Liver (tissue), 9 donors: ENCODE measurements around the gene POLE2. TPM values are rescaled to one million over a fixed set of nuclear protein-coding genes. Genes with fewer than 3 reads are reported as not detected.

ENCODE experiments used
- DNase-seq: peaks from one replicate; pipeline ENCODE4 v3.0.0-alpha.2; 2017; ENCODE audit warnings: low spot score
- H3K27ac ChIP-seq, 2 donors: one replicate each; pipeline ENCODE4 v1.7.0; 2013; ENCODE audit warnings: inconsistent platforms in 2 of 2, low read length in 2 of 2, control low read depth in 1 of 2, low read depth in 1 of 2, mild to moderate bottlenecking in 1 of 2
- H3K27me3 ChIP-seq, 4 donors: one replicate each; pipeline versions ENCODE4 v1.6.1 to v1.7.0; 2013; ENCODE audit warnings: low read length in 3 of 4, inconsistent platforms in 1 of 4, mild to moderate bottlenecking in 1 of 4, moderate library complexity in 1 of 4; ENCODE audit not compliant: control insufficient read depth in 4 of 4, insufficient read depth in 4 of 4
- H3K36me3 ChIP-seq, 4 donors: one replicate each; pipeline versions ENCODE4 v1.6.1 to v1.7.0; 2013; ENCODE audit warnings: low read length in 3 of 4, mild to moderate bottlenecking in 3 of 4, low read depth in 1 of 4, moderate library complexity in 1 of 4; ENCODE audit not compliant: control insufficient read depth in 4 of 4, insufficient read depth in 3 of 4
- H3K4me1 ChIP-seq, 4 donors: one replicate each; pipeline versions ENCODE4 v1.6.1 to v1.7.0; 2013; ENCODE audit warnings: low read length in 3 of 4, mild to moderate bottlenecking in 3 of 4, moderate library complexity in 1 of 4; ENCODE audit not compliant: control insufficient read depth in 4 of 4, insufficient read depth in 4 of 4
- H3K4me3 ChIP-seq, 3 donors: one replicate each; pipeline versions ENCODE4 v1.6.1 to v1.7.0; 2013; ENCODE audit warnings: low read length in 3 of 3, control low read depth in 1 of 3, low read depth in 1 of 3, mild to moderate bottlenecking in 1 of 3
- H3K9ac ChIP-seq, 2 donors: one replicate each; pipeline ENCODE4 v1.7.0; 2013; ENCODE audit warnings: low read length in 2 of 2, mild to moderate bottlenecking in 2 of 2, moderate library complexity in 2 of 2, control low read depth in 1 of 2, low read depth in 1 of 2
- H3K9me3 ChIP-seq, 4 donors: one replicate each; pipeline versions ENCODE4 v1.6.1 to v1.7.0; 2013; ENCODE audit warnings: low read length in 3 of 4; ENCODE audit not compliant: control insufficient read depth in 4 of 4
- ATF3 ChIP-seq: IDR thresholded peaks from 2 replicates; pipeline ENCODE4 v1.6.1; 2016; ENCODE audit warnings: antibody characterized with exemption
- EGR1 ChIP-seq, 2 donors: IDR thresholded peaks; 2 replicates each; pipeline ENCODE4 v1.6.1; 2016 to 2018; ENCODE audit warnings: antibody characterized with exemption in 2 of 2, low read depth in 2 of 2
- FOXA1 ChIP-seq: IDR thresholded peaks from 2 replicates; pipeline ENCODE4 v1.6.1; 2016; ENCODE audit warnings: antibody characterized with exemption
- FOXA2 ChIP-seq: IDR thresholded peaks from 2 replicates; pipeline ENCODE4 v1.6.1; 2016; ENCODE audit warnings: antibody characterized with exemption
- GABPA ChIP-seq, 2 donors: IDR thresholded peaks in 1 of 2; conservative IDR thresholded peaks in 1 of 2; 2 replicates each; pipeline ENCODE4 v1.6.1; 2016; ENCODE audit warnings: antibody characterized with exemption in 2 of 2, mild to moderate bottlenecking in 1 of 2, moderate library complexity in 1 of 2
- HNF4A ChIP-seq, 2 donors: conservative IDR thresholded peaks; 2 replicates each; pipeline ENCODE4 v1.6.1; 2016; ENCODE audit warnings: antibody characterized with exemption in 2 of 2, mild to moderate bottlenecking in 2 of 2
- HNF4G ChIP-seq: IDR thresholded peaks from 2 replicates; pipeline ENCODE4 v1.6.1; 2016; ENCODE audit warnings: antibody characterized with exemption
- JUND ChIP-seq, 2 donors: IDR thresholded peaks; 2 replicates each; pipeline ENCODE4 v1.6.1; 2016; ENCODE audit warnings: antibody characterized with exemption in 2 of 2
- NR2F2 ChIP-seq: IDR thresholded peaks from 2 replicates; pipeline ENCODE4 v1.6.1; 2016; ENCODE audit warnings: antibody characterized with exemption
- RAD21 ChIP-seq, 2 donors: IDR thresholded peaks; 2 replicates each; pipeline ENCODE4 v1.6.1; 2016; ENCODE audit warnings: antibody characterized with exemption in 2 of 2, mild to moderate bottlenecking in 2 of 2
- REST ChIP-seq: IDR thresholded peaks from 2 replicates; pipeline ENCODE4 v1.6.1; 2016; ENCODE audit warnings: antibody characterized with exemption, mild to moderate bottlenecking
- RXRA ChIP-seq, 2 donors: IDR thresholded peaks; 2 replicates each; pipeline ENCODE4 v1.6.1; 2017 to 2018; ENCODE audit warnings: antibody characterized with exemption in 2 of 2, mild to moderate bottlenecking in 1 of 2
- SP1 ChIP-seq: IDR thresholded peaks from 2 replicates; pipeline ENCODE4 v1.6.1; 2018; ENCODE audit warnings: antibody characterized with exemption, mild to moderate bottlenecking
- TAF1 ChIP-seq: conservative IDR thresholded peaks from 2 replicates; pipeline ENCODE4 v1.6.1; 2016; ENCODE audit warnings: antibody characterized with exemption, mild to moderate bottlenecking
- YY1 ChIP-seq: IDR thresholded peaks from 2 replicates; pipeline ENCODE4 v1.6.1; 2016; ENCODE audit warnings: antibody characterized with exemption, mild to moderate bottlenecking
- WGBS: extraction: QIAGEN DNeasy Blood & Tissue Kit; methylation state at CpG from one replicate; pipeline ENCODE4 v1.1.7; 2013; 5-methylcytosine and 5-hydroxymethylcytosine counted together
- polyA plus RNA-seq, 2 donors: library from polyadenylated mRNA; stranded (reverse) in 1 of 2; unstranded in 1 of 2; fragments of 200-250 nt in 1 of 2; fragments of >200 nt in 1 of 2; fragmentation: Nextera tagmentation in 1 of 2; extraction: Ambion mirVana in 1 of 2; gene quantifications; one replicate each; pipeline versions ENCODE4 v1.2.1 to v1.2.3, GENCODE V29; 2013 to 2015
- total RNA-seq, 2 donors: library from RNA; depleted of rRNA; stranded (reverse); fragments of >200 nt; gene quantifications; one replicate each; pipeline ENCODE4 v1.2.3, GENCODE V29; 2014
- TF ChIP-seq, protein P1 (sequence below): IDR thresholded peaks from 2 replicates; pipeline ENCODE4 v1.6.1; 2016; ENCODE audit warnings: antibody characterized with exemption
- TF ChIP-seq, protein P2 (sequence below): IDR thresholded peaks from 2 replicates; pipeline ENCODE4 v1.6.1; 2016; ENCODE audit warnings: antibody characterized with exemption
- TF ChIP-seq, protein P3 (sequence below): fragments of 150-350 bp; IDR thresholded peaks from 2 replicates; pipeline ENCODE4 v1.5.1; 2017; ENCODE audit warnings: improper control_type of control experiment, low read depth, low read length; ENCODE audit not compliant: missing input control
- donor health status: healthy.
- donor health status: healthy.
- donor health status: healthy.
- donor health status: healthy.
- donor health status: healthy.

Gene POLE2
- total and polyA plus RNA-seq, 4 donors: 1.3 to 16.5 (median 1.7) TPM

- peak overlapping the region in 1 of 3 donors; percentile 28 for H3K4me3 ChIP-seq
- no peak for DNase-seq
- H3K9me3 ChIP-seq: no peaks in the 10 kb centered on the region
- 39% methylated on average over 6 of the region's 6 CpGs for WGBS
- TF ChIP-seq RAD21 (IDR thresholded peaks at IDR 0.05): no peak
- peak; percentile 15 for TF ChIP-seq SP1
- TF ChIP-seq HNF4A (conservative IDR thresholded peaks at IDR 0.05): peak; percentile 28 to 50
- peak overlapping the region; percentile 17 to 93 for H3K27ac ChIP-seq
- peaks cover 0 to 2% (median 0%) of the 10 kb centered on the region in 4 donors for H3K36me3 ChIP-seq
- peaks cover 2 to 39% (median 19%) of the 10 kb centered on the region in 4 donors for H3K4me1 ChIP-seq
- peak overlapping the region in 1 of 2 donors; percentile 69 for H3K9ac ChIP-seq
- H3K27me3 ChIP-seq: no peaks in the 10 kb centered on the region
Observed at GRCh38 chr14:49623941-49624839, 63.8 kb downstream of the POLE2 start.

DNA sequence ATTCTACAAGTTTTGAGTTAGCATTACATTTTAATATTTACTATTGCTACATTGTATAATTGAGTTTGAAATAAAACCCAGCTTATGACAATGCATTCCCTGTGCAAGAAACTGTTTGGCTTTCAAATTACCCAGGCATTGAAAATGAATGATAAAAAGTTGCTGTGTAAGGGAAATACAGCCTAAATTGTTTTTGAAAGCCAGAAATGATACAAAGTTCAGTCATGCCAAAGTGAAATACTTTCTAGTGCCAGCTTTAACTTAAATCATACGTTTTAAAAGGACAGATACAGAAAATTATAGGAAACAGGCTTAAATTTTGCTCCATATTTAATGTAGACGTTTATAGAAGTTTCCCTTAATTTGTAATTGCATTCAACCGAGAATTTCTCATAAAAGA is 64.6 kb downstream of the POLE2 start:
- 17% methylated on average over 3 of the region's 3 CpGs for WGBS
- H3K9me3 ChIP-seq: no peaks in the 10 kb centered on the region
- no peaks in the 10 kb centered on the region for H3K27me3 ChIP-seq
- no peak for DNase-seq
- TF ChIP-seq, protein P1, sequence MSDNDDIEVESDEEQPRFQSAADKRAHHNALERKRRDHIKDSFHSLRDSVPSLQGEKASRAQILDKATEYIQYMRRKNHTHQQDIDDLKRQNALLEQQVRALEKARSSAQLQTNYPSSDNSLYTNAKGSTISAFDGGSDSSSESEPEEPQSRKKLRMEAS: no peak
- TF ChIP-seq TAF1 (no peak), REST (no peak), HNF4G (no peak), FOXA1 (no peak), FOXA2 (no peak), HNF4A (conservative IDR thresholded peaks at IDR 0.05) (no peak), EGR1 (IDR thresholded peaks at IDR 0.05; ENCODE audit: low read depth in 2 of 2) (no peak), RAD21 (IDR thresholded peaks at IDR 0.05) (no peak), SP1 (no peak), RXRA (IDR thresholded peaks at IDR 0.05) (no peak), NR2F2 (no peak), JUND (IDR thresholded peaks at IDR 0.05) (no peak), GABPA (IDR thresholded peaks at IDR 0.05 in 1 of 2, conservative IDR thresholded peaks at IDR 0.05 in 1 of 2) (no peak), YY1 (no peak), ATF3 (no peak)
- TF ChIP-seq, protein P2, sequence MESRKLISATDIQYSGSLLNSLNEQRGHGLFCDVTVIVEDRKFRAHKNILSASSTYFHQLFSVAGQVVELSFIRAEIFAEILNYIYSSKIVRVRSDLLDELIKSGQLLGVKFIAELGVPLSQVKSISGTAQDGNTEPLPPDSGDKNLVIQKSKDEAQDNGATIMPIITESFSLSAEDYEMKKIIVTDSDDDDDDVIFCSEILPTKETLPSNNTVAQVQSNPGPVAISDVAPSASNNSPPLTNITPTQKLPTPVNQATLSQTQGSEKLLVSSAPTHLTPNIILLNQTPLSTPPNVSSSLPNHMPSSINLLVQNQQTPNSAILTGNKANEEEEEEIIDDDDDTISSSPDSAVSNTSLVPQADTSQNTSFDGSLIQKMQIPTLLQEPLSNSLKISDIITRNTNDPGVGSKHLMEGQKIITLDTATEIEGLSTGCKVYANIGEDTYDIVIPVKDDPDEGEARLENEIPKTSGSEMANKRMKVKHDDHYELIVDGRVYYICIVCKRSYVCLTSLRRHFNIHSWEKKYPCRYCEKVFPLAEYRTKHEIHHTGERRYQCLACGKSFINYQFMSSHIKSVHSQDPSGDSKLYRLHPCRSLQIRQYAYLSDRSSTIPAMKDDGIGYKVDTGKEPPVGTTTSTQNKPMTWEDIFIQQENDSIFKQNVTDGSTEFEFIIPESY: no peak
- TF ChIP-seq, protein P3, sequence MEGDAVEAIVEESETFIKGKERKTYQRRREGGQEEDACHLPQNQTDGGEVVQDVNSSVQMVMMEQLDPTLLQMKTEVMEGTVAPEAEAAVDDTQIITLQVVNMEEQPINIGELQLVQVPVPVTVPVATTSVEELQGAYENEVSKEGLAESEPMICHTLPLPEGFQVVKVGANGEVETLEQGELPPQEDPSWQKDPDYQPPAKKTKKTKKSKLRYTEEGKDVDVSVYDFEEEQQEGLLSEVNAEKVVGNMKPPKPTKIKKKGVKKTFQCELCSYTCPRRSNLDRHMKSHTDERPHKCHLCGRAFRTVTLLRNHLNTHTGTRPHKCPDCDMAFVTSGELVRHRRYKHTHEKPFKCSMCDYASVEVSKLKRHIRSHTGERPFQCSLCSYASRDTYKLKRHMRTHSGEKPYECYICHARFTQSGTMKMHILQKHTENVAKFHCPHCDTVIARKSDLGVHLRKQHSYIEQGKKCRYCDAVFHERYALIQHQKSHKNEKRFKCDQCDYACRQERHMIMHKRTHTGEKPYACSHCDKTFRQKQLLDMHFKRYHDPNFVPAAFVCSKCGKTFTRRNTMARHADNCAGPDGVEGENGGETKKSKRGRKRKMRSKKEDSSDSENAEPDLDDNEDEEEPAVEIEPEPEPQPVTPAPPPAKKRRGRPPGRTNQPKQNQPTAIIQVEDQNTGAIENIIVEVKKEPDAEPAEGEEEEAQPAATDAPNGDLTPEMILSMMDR: no peak
- peak overlapping the region; percentile 17 to 93 for H3K27ac ChIP-seq
- H3K4me3 ChIP-seq: peak overlapping the region in 2 of 3 donors; percentile 6 to 28
- H3K9ac ChIP-seq: peak overlapping the region; percentile 58 to 69
- H3K4me1 ChIP-seq: peaks cover 2 to 39% (median 21%) of the 10 kb centered on the region in 4 donors
- peaks cover 0 to 5% (median 1%) of the 10 kb centered on the region in 4 donors for H3K36me3 ChIP-seq
